GM19193 (cell line): ENCODE measurements around the gene ATP8A2.

Experiments
- POLR2A ChIP-seq: IDR thresholded peaks from 4 replicates; pipeline ENCODE4 v1.6.1; 2011; ENCODE audit not compliant: insufficient read depth, insufficient read length; ENCODE audit errors: extremely low read depth

The ATP8A2 gene

DNA sequence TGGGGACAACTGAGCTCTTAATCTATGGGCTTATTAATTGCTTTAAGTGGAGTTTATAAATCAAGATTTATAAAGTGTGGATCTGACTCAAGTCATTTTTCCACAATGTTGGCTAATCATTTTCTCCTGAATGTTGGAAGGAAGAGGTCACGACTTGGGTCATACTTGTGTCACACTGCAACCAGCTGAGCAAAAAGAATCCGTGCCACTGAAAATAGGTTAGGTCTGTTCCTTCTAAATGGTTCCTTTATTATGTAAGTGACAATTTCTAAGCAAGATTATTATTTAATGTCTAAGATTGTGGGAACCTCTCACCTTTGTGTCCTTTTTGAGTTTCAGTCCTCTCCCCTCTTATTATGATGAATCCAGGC lies 501.5 kb downstream of the ATP8A2 start:
- TF ChIP-seq POLR2A = no peak

DNA sequence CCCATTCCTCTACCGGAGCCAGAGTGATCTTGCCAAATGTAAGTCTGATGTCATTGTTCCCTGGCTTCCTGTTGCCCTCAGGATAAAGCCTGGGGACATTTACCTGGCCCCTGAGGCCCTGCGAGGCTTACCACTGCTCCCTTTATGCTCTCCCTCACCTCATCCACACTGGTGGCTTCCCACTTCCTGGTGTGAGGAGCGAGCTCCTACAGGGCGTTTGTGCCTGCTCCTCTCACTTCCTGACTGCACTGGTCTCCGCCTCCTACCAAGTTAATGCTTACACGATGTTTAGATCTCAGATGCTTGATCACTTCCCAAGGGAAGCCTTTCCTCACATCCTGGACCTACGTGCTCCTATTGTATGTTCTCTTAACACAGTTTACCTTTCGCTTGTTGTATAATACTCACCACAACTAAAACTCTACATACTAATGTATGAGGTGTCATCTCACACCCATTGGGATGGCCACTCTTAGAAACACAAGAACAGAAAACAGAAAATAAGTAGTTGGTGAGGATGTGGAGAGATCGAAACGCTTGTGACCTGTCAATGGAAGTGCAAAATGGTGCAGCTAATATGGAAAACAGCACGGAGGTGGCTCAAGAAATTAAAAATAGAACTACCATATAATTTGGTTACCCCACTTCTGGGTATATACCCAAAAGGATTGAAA lies 502.4 kb downstream of the ATP8A2 start:
- no peak for TF ChIP-seq POLR2A

DNA sequence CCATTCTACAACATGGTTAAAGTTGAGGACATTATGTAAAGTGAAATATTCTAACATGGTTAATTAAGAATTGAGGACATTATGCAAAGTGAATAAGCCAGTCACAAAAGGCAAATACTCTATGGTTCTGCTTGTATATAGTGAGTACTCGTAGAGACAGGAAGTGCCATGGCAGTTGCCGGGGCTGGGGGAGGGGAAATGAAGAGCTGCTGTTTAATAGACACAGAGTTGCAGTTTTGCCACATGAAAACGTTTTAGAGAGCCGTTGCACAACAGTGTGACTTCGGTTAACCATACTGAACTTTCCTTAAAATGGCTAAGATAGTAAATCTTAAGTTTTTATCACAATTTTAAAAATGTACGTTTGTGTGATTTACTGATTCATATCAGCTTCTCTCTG lies 503.1 kb downstream of the ATP8A2 start:
- TF ChIP-seq POLR2A = no peak

DNA sequence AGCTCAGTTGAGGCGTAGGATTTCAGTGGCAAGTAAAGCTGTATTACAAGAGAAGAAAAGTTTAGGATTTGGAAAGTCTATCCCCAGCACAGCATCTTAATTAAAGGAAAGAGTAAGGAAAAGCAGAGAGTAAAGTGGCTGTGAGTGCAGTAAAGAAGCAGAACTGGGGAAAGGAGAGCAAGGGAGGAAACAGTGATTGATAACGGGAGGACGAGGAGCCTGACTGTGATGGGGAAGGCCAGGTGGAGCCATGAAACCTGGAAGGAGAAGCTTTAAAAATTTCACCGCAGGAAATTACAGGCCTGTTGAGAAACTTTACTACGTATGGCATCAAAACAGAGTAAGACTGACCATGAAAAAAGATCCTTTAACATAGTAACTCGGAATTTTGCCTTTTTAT lies 504.5 kb downstream of the ATP8A2 start:
- no peak for TF ChIP-seq POLR2A

DNA sequence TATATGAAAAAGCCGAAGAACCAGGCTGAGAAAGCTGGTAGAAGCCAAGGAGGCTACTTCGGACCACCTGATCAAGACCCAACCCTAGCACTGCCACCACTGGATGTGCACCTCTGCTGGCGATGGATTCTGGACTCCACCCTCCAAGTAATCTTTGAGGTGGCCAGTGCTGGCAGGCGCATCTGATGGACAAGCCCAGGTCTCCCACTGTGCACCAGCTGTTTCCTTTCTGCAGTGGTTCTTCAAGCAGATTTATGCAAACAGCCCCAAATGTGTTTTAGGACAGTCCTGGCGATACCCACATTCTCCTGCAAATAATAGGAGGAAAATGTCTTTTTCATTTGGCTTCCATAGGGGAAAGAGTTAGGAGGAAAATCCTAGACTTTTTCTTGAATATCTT lies 507.7 kb downstream of the ATP8A2 start:
- TF ChIP-seq POLR2A = no peak

DNA sequence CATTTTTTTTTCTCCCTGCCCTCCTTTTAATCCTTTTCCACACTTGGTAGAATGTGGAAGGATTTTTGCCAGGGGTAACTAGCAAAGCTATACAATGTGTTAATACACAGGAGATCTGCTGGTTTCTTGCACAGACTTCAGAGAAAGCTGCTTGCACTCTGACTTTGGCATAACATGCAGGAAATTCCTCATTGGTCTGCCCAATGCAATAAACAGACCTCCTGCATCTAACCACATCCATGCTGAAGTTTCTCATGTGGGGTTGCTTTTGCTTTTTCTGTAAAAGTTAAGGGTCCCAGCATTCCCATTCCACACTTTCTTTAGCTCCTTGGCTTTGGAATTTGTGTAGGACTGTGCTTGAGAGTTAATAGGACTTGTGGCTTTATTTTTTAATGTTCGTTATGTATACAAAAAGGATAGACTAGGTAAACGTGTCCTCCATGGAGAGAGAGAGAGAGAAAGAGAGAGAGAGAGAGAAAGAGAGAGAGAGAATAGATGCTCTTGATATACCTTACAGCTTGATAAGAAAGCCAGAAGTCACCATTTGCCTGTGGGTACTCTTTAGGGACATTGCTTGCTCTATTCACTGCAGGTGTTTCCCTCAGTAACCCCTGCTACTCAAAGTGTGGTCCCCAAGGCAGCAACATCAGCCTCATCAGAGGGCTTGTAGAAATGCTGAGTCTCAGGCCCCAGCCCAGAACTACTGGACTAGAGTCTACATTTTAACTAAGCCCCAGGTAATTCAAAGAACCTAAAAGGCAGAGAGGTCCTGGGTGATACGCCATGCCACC lies 509.6 kb downstream of the ATP8A2 start:
- no peak for TF ChIP-seq POLR2A

DNA sequence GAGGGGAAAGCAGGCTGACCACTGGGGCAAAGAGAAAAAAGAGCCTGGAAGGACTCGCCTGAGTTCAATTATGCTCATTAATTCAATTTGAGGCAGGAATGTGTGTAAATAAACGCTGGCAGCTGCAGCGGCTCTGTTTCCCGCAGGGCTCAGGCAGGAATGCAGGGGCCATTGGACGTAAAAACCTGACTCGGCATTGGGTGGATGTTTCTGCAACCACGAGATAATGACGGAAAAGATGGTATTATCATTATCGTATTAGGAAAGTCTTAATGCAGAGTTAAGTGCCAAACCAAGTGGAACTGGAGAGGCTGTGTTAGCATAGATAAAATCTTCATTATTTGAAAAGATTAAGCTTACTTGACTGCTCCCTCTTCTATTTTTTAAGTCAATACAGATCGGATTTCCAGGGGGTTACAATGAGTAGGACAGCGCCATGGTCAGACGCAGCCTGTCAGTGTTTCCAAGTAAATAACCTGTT lies 510.2 kb downstream of the ATP8A2 start:
- no peak for TF ChIP-seq POLR2A

DNA sequence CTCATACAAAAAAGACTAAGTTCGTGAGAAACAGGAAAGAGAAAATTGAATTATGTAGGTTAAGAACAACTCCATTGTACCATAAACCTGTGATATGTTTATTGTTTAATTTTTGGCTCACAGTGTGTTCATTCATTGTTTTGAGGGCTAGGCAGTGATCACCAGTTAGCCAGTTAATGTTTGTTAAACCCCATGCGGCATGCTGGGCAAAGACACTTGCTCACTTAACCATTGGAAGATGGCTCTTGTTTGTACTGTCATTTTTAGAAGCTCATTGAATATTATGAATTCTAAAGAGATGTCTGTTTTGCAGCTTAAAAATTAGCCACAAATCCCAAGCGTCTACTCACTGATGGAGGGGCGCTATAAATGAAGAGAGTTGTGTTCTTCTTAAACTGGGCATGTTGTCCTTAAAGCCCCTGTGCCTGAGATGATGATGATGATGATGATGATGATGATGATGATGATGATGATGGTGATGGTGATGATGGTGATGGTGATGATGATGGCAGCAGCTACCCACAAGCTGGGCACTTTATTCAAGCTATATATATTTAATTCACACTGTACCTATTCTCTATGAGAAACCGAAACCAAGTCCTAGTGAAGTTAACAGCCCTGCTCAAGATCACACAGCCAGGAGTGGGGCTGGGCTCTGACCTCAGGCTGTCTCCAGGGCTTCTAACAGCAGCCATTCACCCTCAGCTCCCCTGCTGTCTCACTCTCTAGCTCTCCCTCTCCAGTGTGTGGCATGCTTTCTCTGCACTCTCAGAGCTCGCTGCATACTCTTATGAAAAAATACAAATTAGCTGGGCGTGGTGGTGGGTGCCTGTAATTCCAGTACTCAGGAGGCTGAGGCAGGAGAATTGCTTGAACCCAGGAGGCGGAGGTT lies 510.9 kb downstream of the ATP8A2 start:
- TF ChIP-seq POLR2A = no peak

DNA sequence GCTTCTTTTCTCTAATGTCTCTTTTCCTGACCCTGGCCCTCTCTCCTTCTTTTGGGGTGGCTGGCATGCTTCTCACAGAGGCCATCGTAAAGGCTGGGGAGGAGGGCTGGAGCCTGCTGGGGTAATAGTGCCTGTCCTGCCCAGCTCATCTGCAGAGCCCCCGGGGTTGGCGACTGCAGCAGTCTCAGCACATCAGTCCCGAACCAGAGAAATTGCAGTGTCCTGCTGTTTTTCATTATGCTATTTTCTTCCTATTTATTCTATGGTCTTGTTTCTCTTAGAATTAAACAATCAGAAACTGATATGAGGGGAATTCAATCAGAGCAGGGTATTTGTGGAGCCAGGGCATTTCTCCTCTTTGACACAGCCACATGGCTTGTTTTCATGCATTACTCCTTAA lies 513.6 kb downstream of the ATP8A2 start:
- no peak for TF ChIP-seq POLR2A

DNA sequence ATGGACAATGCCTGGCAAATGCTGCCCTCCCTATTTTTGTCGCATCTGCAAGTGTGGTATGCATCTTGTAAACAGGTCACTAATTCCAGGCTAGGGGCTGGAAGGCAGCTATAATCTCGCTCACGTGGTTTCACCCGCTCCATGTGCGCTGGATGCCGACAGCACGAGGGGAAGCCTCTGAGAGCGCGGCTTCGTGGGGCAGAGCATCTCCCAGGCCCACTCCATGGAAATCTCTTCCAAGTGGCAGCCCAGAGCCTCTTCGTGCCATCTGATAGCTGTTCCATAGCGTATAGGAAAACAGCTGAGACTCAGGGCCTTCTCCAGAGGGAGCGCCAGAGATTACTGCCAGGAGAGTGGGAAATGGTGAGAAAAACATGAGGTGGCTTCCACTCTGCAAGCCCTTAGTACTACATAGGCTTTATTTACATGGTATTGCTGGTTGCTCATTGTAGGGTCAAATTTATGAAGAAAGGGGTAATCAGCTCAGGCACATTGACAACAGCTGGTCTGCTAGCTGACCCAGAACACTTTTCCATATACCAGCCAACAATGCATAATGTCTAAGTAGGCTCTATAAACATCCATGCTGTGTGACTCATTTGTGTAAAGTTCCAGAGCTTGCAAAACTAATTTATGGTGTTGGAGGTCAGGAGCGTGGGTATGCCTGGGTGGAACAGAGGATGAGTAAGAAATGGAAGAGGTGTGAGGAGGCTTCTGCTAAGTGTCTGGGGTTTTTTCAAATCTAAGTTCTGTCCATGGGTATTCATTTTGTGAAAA lies 514.9 kb downstream of the ATP8A2 start:
- TF ChIP-seq POLR2A = no peak

DNA sequence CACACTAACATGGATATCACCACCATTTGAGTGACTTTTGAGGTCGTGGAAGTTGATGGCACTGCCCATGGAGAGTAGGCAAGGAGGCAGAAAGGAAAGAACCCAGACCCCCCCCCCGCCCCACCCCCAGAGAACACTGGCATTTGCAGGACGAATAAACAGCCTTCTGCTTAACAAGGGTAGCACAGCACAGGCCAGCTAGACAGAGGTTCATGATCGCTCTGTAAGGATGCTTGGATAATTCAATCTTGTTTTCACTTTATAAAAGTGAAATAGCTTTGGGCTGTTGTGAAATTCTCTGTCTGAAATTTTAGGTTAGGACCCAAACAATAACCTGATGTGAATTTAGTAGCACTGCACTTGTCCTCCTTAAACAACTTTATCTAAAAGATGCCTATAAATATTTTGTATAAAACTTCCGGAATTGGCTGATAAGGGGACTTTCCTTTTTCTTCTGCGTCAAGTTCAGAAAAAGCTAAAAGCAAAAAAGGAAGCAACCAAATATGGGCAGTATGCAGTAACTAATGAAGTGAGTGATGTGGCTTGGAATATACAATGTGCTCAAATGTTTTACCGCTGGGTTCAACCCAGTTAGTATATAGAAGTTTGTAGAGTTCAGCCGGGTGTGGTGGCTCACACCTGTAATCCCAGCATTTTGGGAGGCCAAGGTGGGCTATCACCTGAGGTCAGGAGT lies 516.3 kb downstream of the ATP8A2 start:
- TF ChIP-seq POLR2A = no peak

DNA sequence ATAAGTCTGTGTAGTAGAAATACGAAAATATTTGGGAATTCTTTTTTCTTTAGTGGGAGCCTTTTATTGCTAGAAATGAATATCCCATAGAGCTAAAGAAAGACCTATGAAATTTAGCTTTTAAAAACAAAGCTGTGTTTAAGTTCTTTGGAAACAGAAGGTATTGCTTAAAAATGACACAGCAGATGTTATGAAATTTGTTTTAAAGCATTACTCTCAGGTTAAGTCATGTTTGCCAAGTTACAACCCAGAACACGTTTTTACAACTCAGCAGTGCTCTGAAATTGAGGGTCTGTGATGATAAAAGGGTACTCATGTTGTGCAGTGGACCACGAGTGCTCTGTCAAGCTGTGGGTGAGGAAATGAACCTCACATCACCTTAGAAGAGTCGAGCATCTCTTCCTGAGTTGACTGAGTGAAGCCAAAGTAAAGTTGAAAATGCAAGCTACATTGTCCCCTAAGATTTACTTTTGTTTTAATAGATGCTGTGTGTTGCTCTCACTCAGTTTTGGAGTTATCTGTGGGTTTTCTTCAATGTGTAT lies 519.0 kb downstream of the ATP8A2 start:
- TF ChIP-seq POLR2A = no peak

DNA sequence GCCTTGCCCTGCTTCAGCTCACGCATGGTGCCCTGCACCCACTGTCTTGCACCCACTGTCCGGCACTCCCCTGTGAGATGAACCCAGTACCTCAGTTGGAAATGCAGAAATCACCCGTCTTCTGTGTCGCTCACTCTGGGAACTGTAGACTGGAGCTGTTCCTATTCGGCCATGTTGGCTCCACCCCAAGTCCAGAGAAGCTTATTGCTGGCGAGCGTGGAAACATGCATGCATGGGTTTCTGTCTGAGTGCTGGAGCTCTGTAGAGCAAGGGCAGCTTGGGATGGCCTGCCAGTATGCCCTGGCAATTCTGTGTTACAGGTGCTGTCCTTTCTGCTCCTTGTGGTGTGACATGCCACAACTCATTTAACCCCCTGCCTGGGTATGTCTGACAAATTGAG lies 527.2 kb downstream of the ATP8A2 start:
- no peak for TF ChIP-seq POLR2A

DNA sequence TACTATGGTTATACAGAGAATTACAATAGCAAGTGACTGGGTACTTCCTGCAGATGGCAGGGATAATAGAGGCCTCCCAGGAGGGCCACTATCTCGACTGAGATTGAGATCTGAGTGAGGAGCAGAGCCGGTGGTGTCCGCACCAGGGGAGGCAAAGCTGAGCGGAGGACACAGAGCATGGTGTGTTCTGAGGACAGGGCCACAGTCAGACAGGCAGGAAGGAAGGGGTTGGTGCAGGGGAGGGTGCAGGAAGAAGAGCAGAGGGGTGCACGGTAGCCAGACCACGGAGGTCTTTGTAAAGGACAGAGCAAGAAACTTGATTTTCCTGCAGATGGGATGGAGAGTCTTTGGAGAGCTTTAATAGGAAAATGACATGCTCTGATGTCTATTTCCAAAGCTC lies 527.7 kb downstream of the ATP8A2 start:
- TF ChIP-seq POLR2A = no peak
